Activated naive CD8-positive, alpha-beta T cell treated with anti-CD3 and anti-CD28 coated beads for 36 hours (primary cell): ENCODE results near the gene ATG16L2. TPM values are rescaled to one million over a fixed set of nuclear protein-coding genes. Genes with fewer than 3 reads are reported as not detected.
"Not testable (repeated sequence)": the region's sequence is repeated elsewhere in the genome, so short reads cannot be mapped to it uniquely, and the experiment has no call there.

Source experiments
- DNase-seq: peaks from one replicate; pipeline ENCODE4 v3.0.0; 2021
- H3K27ac Mint-ChIP-seq: one replicate; pipeline ENCODE4 v1.8.0; 2022; ENCODE audit warnings: mild to moderate bottlenecking, moderate library complexity, mixed read lengths
- H3K27me3 Mint-ChIP-seq: one replicate; pipeline ENCODE4 v1.8.0; 2022; ENCODE audit warnings: mild to moderate bottlenecking, mixed read lengths
- H3K36me3 Mint-ChIP-seq: one replicate; pipeline ENCODE4 v1.8.0; 2021; ENCODE audit warnings: mild to moderate bottlenecking, mixed read lengths
- H3K4me1 Mint-ChIP-seq: one replicate; pipeline ENCODE4 v1.8.0; 2021; ENCODE audit warnings: mixed read lengths
- H3K4me3 Mint-ChIP-seq: one replicate; pipeline ENCODE4 v1.8.0; 2022; ENCODE audit warnings: mild to moderate bottlenecking, moderate library complexity, mixed read lengths
- H3K9me3 Mint-ChIP-seq: one replicate; pipeline ENCODE4 v1.8.0; 2022; ENCODE audit warnings: mixed read lengths
- total RNA-seq, 2 experiments: library from RNA; stranded (reverse); gene quantifications; one replicate each; pipeline ENCODE4 v1.2.3, GENCODE V29; 2021

ATG16L2 gene
- total RNA-seq, 2 experiments from 2014 or later = 41.2 to 45.7 TPM

- Mint-ChIP-seq H3K4me3 (no peak overlapping the region), H3K27me3 (no peaks in the 10 kb centered on the region), H3K9me3 (peaks cover 1% of the 10 kb centered on the region), H3K27ac (no peak overlapping the region), H3K4me1 (peaks cover 11% of the 10 kb centered on the region), H3K36me3 (peaks cover 28% of the 10 kb centered on the region)
- no peak for DNase-seq
Measured at GRCh38 chr11:72807021-72807693, 7.1 kb upstream of the ATG16L2 start.

GRCh38 chr11:72807792-72808191 is 6.4 kb upstream of the ATG16L2 start:
- no peak overlapping the region for H3K27ac Mint-ChIP-seq
- no peak for DNase-seq
- no peaks in the 10 kb centered on the region for H3K27me3 Mint-ChIP-seq
- peaks cover 15% of the 10 kb centered on the region for H3K4me1 Mint-ChIP-seq
- no peak overlapping the region for H3K4me3 Mint-ChIP-seq
- H3K36me3 Mint-ChIP-seq = peaks cover 32% of the 10 kb centered on the region
- H3K9me3 Mint-ChIP-seq = peaks cover 1% of the 10 kb centered on the region

GRCh38 chr11:72808331-72808798 is 5.8 kb upstream of the ATG16L2 start:
- peaks cover 37% of the 10 kb centered on the region for H3K36me3 Mint-ChIP-seq
- no peak overlapping the region for H3K27ac Mint-ChIP-seq
- H3K4me1 Mint-ChIP-seq = peaks cover 16% of the 10 kb centered on the region
- H3K4me3 Mint-ChIP-seq = no peak overlapping the region
- no peak for DNase-seq
- peaks cover 1% of the 10 kb centered on the region for H3K9me3 Mint-ChIP-seq
- H3K27me3 Mint-ChIP-seq = no peaks in the 10 kb centered on the region

DNA sequence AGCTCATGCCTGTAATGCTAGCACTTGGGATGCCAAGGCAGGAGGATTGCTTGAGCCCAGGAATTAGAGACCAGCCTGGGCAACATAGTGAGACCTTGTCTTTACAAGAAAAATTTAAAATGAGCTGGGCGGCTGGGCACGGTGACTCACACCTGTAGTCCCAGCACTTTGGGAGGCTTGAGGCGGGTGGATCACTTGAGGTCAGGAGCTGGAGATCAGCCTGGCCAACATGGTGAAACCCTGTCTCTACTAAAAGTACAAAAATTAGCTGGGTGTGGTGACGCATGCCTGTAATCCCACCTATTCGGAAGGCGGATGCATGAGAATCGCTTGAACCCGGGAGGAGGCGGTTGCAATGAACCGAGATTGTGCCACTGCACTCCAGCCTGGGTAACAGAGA is 2.5 kb upstream of the ATG16L2 start:
- not testable (repeated sequence) for H3K27ac Mint-ChIP-seq, DNase-seq, H3K27me3 Mint-ChIP-seq, H3K9me3 Mint-ChIP-seq
- Mint-ChIP-seq H3K4me1 (peaks cover 28% of the 10 kb centered on the region), H3K36me3 (peaks cover 39% of the 10 kb centered on the region), H3K4me3 (peak overlapping the region; percentile 68)

GRCh38 chr11:72812604-72812966 is 1.6 kb upstream of the ATG16L2 start:
- DNase-seq = no peak
- peak overlapping the region; percentile 100 for H3K27ac Mint-ChIP-seq
- H3K36me3 Mint-ChIP-seq = peaks cover 38% of the 10 kb centered on the region
- no peaks in the 10 kb centered on the region for H3K27me3 Mint-ChIP-seq
- peak overlapping the region; percentile 100 for H3K4me3 Mint-ChIP-seq
- H3K4me1 Mint-ChIP-seq = peaks cover 30% of the 10 kb centered on the region
- no peaks in the 10 kb centered on the region for H3K9me3 Mint-ChIP-seq

DNA sequence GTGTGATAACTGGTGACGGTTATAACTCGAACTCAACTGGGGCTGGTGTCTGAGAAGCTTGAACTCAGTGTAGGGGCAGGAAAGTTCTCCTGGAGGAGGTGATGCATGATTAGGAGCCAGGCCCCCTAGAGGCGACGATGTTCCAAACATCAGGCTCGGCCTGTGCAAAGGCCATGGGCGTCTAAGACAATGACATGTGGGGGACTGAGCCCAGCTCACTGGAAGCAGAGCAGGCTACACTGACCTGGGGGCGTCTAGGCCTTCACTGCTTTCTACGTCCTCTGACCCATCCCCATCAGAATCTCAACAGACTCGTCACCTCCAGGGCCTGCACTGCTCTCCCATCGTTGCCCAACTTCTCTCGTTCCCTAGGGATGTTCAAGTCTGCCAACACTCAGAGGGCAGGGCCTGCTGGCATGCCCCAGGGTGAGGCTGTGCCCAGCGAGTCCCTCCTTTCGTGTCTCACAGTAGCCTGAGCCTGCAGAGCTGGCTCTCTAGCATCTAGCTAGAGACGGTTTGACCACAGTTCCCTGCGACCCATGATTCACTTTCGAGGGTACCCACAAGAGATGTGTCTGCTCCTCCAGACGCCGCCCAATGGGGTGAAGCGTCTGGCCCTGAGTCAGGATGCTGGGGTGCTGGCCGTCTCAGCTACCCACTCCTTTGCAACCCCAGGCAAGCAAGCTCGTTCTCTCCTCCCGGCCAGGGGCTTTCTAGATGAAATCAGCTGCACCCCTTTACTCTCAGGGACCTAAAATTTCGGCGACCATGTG is 1.1 kb upstream of the ATG16L2 start:
- Mint-ChIP-seq H3K4me3 (peak overlapping the region; percentile 100), H3K27me3 (no peaks in the 10 kb centered on the region), H3K27ac (peak overlapping the region; percentile 100), H3K9me3 (no peaks in the 10 kb centered on the region), H3K36me3 (peaks cover 41% of the 10 kb centered on the region), H3K4me1 (peaks cover 30% of the 10 kb centered on the region)
- peak; percentile 82 for DNase-seq

GRCh38 chr11:72813740-72814285 is 398 bp upstream of the ATG16L2 start:
- peaks cover 28% of the 10 kb centered on the region for H3K4me1 Mint-ChIP-seq
- peak overlapping the region; percentile 100 for H3K4me3 Mint-ChIP-seq
- H3K36me3 Mint-ChIP-seq = peaks cover 41% of the 10 kb centered on the region
- H3K9me3 Mint-ChIP-seq = no peaks in the 10 kb centered on the region
- H3K27ac Mint-ChIP-seq = peak overlapping the region; percentile 100
- H3K27me3 Mint-ChIP-seq = no peaks in the 10 kb centered on the region
- DNase-seq = peak; percentile 84

DNA sequence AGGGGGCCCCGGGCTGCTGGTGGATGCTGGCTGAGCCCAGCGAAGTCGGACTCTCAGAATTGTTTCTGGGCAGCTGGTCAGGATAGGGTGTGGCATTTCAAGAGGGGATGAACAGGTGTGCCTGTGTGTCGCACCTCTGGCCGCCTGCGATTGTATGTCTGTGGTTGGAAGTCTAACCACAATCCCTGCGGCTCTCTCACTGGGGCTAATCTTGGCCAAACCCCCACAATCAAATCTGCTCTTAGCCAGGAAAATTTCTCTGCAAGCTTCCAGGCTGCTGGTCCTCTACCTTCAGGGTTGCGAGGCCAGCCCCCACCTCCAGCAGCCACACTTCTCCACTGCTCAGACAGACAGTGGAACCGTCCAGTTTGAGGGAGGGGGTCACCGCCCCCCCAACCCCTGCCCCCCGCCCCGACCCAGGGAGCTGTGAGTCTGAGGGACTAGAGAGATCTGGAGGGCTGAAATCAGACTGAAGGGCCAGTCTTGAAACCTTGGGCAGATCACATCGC is 953 bp downstream of the ATG16L2 start:
- Mint-ChIP-seq H3K4me3 (peak overlapping the region; percentile 99), H3K4me1 (peaks cover 28% of the 10 kb centered on the region), H3K27me3 (no peaks in the 10 kb centered on the region), H3K9me3 (no peaks in the 10 kb centered on the region), H3K36me3 (peaks cover 44% of the 10 kb centered on the region), H3K27ac (peak overlapping the region; percentile 99)
- no peak for DNase-seq

- Mint-ChIP-seq H3K4me3 (peak overlapping the region; percentile 99), H3K9me3 (no peaks in the 10 kb centered on the region), H3K4me1 (peaks cover 26% of the 10 kb centered on the region), H3K27ac (peak overlapping the region; percentile 99), H3K27me3 (no peaks in the 10 kb centered on the region), H3K36me3 (peaks cover 42% of the 10 kb centered on the region)
- no peak for DNase-seq
Measured at GRCh38 chr11:72816404-72816990, 2.3 kb downstream of the ATG16L2 start.

DNA sequence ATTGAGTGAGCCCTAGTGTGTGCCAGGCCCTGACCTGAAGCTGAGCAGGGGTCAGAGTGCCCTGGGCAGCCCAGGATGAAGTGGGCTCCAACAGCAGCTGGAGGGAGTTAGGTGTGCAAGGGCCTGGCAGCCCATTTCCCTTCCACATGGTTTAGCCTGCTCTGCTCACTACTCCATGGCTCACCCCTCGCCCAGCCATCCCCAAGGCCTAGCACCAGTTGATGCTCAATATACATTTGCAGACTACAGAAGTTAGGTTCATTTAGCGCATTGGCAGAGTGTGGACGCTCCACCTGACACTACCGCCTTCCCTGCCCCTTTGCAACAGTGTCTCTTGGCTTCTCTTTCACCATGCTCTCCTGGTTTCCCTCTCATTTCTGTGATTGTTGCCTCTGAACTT is 3.8 kb downstream of the ATG16L2 start:
- H3K9me3 Mint-ChIP-seq = no peaks in the 10 kb centered on the region
- H3K4me1 Mint-ChIP-seq = peaks cover 18% of the 10 kb centered on the region
- H3K27ac Mint-ChIP-seq = no peak overlapping the region

GRCh38 chr11:72818971-72819370 is 4.8 kb downstream of the ATG16L2 start:
- no peaks in the 10 kb centered on the region for H3K27me3 Mint-ChIP-seq
- H3K4me1 Mint-ChIP-seq = peaks cover 18% of the 10 kb centered on the region
- H3K27ac Mint-ChIP-seq = no peak overlapping the region
- H3K4me3 Mint-ChIP-seq = no peak overlapping the region
- no peak for DNase-seq
- H3K9me3 Mint-ChIP-seq = no peaks in the 10 kb centered on the region
- H3K36me3 Mint-ChIP-seq = peaks cover 32% of the 10 kb centered on the region

More for the DNA sequence above, 3.8 kb downstream of the ATG16L2 start:
- DNase-seq = no peak
- Mint-ChIP-seq H3K36me3 (peaks cover 34% of the 10 kb centered on the region), H3K27me3 (no peaks in the 10 kb centered on the region), H3K4me3 (peak overlapping the region; percentile 11)

- Mint-ChIP-seq H3K27me3 (no peaks in the 10 kb centered on the region), H3K27ac (no peak overlapping the region), H3K4me1 (peaks cover 17% of the 10 kb centered on the region), H3K9me3 (no peaks in the 10 kb centered on the region), H3K36me3 (peaks cover 29% of the 10 kb centered on the region), H3K4me3 (no peak overlapping the region)
- DNase-seq = no peak
Measured at GRCh38 chr11:72820439-72821139, 6.4 kb downstream of the ATG16L2 start.

- H3K9me3 Mint-ChIP-seq = no peaks in the 10 kb centered on the region
- no peak for DNase-seq
- peaks cover 29% of the 10 kb centered on the region for H3K36me3 Mint-ChIP-seq
- peak overlapping the region; percentile 29 for H3K27ac Mint-ChIP-seq
- H3K4me1 Mint-ChIP-seq = peaks cover 9% of the 10 kb centered on the region
- no peak overlapping the region for H3K4me3 Mint-ChIP-seq
- no peaks in the 10 kb centered on the region for H3K27me3 Mint-ChIP-seq
Measured at GRCh38 chr11:72821221-72821919, 7.2 kb downstream of the ATG16L2 start.
